DOHH2 (cell line): ENCODE data around the gene PDZRN4.

Source experiments
- H3F3A ChIP-seq: fragments of 200-600 bp; sonication (generic), shearing (Covaris generic); 2 replicates; pipeline ENCODE4 v1.6.0; 2016; ENCODE audit warnings: antibody characterized with exemption, mild to moderate bottlenecking; ENCODE audit not compliant: control insufficient read depth, insufficient read depth
- H3K27ac ChIP-seq: fragments of 200-600 bp; sonication (generic); 2 replicates; pipeline ENCODE4 v1.5.1; 2014; ENCODE audit warnings: low read depth, mild to moderate bottlenecking, low read length, moderate library complexity
- H3K27me3 ChIP-seq: fragments of 200-600 bp; sonication (generic); 2 replicates; pipeline ENCODE4 v1.6.1; 2014; ENCODE audit warnings: mild to moderate bottlenecking, low read length, mixed read lengths; ENCODE audit not compliant: control insufficient read depth
- H3K36me3 ChIP-seq: fragments of 200-600 bp; sonication (generic); 2 replicates; pipeline ENCODE4 v1.6.1; 2014; ENCODE audit warnings: mild to moderate bottlenecking, low read length, moderate library complexity, mixed read lengths; ENCODE audit not compliant: control insufficient read depth
- H3K4me1 ChIP-seq: fragments of 200-600 bp; sonication (generic); 2 replicates; pipeline ENCODE4 v1.6.1; 2014; ENCODE audit warnings: mild to moderate bottlenecking, low read length, mixed read lengths; ENCODE audit not compliant: control insufficient read depth
- H3K4me2 ChIP-seq: fragments of 200-600 bp; sonication (generic); 2 replicates; pipeline ENCODE4 v1.6.0; 2014; ENCODE audit warnings: mild to moderate bottlenecking, low read length, moderate library complexity
- H3K4me3 ChIP-seq: fragments of 200-600 bp; sonication (generic); 2 replicates; pipeline ENCODE4 v1.5.1; 2014; ENCODE audit warnings: mild to moderate bottlenecking, low read length, mixed read lengths
- H3K79me2 ChIP-seq: fragments of 200-600 bp; sonication (generic); 2 replicates; pipeline ENCODE4 v1.6.1; 2014; ENCODE audit warnings: mild to moderate bottlenecking, low read length, mixed read lengths; ENCODE audit not compliant: control insufficient read depth
- H3K9me2 ChIP-seq: fragments of 200-600 bp; sonication (generic); replicated peaks from 2 replicates; pipeline ENCODE4 v1.6.1; 2014; ENCODE audit warnings: mild to moderate bottlenecking, low read length, mixed read lengths; ENCODE audit not compliant: control insufficient read depth
- H3K9me3 ChIP-seq: fragments of 200-600 bp; sonication (generic); 2 replicates; pipeline ENCODE4 v1.6.1; 2014; ENCODE audit warnings: antibody characterized with exemption, low read length, mixed read lengths; ENCODE audit not compliant: control insufficient read depth, insufficient read depth
- H4K20me1 ChIP-seq: fragments of 200-600 bp; sonication (generic); 2 replicates; pipeline ENCODE4 v1.6.0; 2014; ENCODE audit warnings: low read depth, mild to moderate bottlenecking, antibody characterized with exemption, low read length, moderate library complexity; ENCODE audit not compliant: control insufficient read depth, insufficient read depth
- CTCF ChIP-seq: fragments of 200-600 bp; sonication (generic); IDR thresholded peaks from one replicate; pipeline ENCODE4 v1.5.1; 2014; ENCODE audit warnings: antibody characterized with exemption, mild to moderate bottlenecking, low read depth, low read length; ENCODE audit not compliant: poor library complexity, severe bottlenecking
- EZH2phosphoT487 ChIP-seq: fragments of 200-600 bp; sonication (generic); IDR thresholded peaks from 2 replicates; pipeline ENCODE4 v1.6.1; 2017; ENCODE audit warnings: borderline replicate concordance, mild to moderate bottlenecking, antibody characterized with exemption, low read length, moderate library complexity, mixed read lengths

Gene PDZRN4

DNA sequence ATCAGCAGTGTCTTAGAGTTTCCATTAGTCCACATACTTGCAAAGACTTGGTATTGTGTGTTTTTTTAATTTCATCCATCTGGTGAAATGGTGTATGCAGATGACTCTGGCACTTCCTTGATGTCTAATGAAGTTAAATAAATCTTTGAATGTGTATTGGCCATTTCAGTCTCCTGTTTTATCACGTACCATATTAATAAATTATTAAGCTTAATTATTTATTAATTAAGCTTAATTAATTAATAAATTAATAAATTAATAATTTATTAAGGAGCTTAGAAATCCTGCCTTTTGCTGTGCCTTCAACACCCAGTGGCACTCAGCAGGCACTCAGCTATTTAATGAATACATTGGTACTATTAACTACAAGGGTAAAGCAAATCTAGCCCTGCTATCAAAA is 18.2 kb downstream of the PDZRN4 start:
- Histone ChIP-seq H3K36me3 (no peaks in the 10 kb centered on the region), H3K4me1 (no peaks in the 10 kb centered on the region), H3K27ac (no peak overlapping the region), H3K27me3 (no peaks in the 10 kb centered on the region), H3K4me2 (no peak overlapping the region), H3K9me2 (no peaks in the 10 kb centered on the region), H3K9me3 (no peaks in the 10 kb centered on the region), H3F3A (no peaks in the 10 kb centered on the region), H3K4me3 (no peak overlapping the region), H4K20me1 (no peaks in the 10 kb centered on the region), H3K79me2 (no peaks in the 10 kb centered on the region)
- TF ChIP-seq EZH2phosphoT487 (no peak), CTCF (no peak)

DNA sequence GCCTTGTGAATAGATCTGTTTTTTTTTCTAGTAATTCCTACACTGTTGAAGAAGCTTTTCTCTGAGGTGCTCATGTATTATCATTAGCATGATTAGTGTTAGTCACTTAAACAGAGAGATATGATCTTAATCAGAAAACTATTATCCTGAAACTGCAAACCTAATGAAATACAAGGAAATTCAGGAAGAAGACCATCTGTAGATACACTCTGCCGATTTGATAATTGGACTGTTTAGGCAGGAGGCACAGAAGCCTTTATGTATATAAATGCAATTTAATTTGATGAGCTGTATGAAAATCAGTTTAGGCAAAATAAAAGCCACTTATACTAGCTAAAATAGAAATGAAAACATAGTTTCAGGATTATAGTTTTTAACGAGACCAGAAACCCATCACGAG is 23.3 kb downstream of the PDZRN4 start:
- Histone ChIP-seq H3K9me2 (no peaks in the 10 kb centered on the region), H3K36me3 (no peaks in the 10 kb centered on the region), H4K20me1 (no peaks in the 10 kb centered on the region), H3K4me3 (no peak overlapping the region), H3K4me1 (no peaks in the 10 kb centered on the region), H3K4me2 (no peak overlapping the region), H3K27me3 (no peaks in the 10 kb centered on the region), H3K27ac (no peak overlapping the region), H3K79me2 (no peaks in the 10 kb centered on the region), H3F3A (no peaks in the 10 kb centered on the region), H3K9me3 (no peaks in the 10 kb centered on the region)
- TF ChIP-seq CTCF (no peak), EZH2phosphoT487 (no peak)

GRCh38 chr12:41212625-41213024 is 24.5 kb downstream of the PDZRN4 start:
- no peaks in the 10 kb centered on the region for H3K9me3 ChIP-seq
- no peaks in the 10 kb centered on the region for H3K4me1 ChIP-seq
- H4K20me1 ChIP-seq, result no peaks in the 10 kb centered on the region
- H3K4me3 ChIP-seq, result no peak overlapping the region
- no peak overlapping the region for H3K4me2 ChIP-seq
- no peak for TF ChIP-seq CTCF
- TF ChIP-seq EZH2phosphoT487, result no peak
- no peaks in the 10 kb centered on the region for H3K79me2 ChIP-seq
- no peaks in the 10 kb centered on the region for H3K9me2 ChIP-seq
- no peaks in the 10 kb centered on the region for H3F3A ChIP-seq
- H3K27me3 ChIP-seq, result no peaks in the 10 kb centered on the region
- no peak overlapping the region for H3K27ac ChIP-seq
- no peaks in the 10 kb centered on the region for H3K36me3 ChIP-seq

- no peaks in the 10 kb centered on the region for H3K4me1 ChIP-seq
These were observed 25.0 kb downstream of the PDZRN4 start for GRCh38 chr12:41213107-41213506.

More at GRCh38 chr12:41213107-41213506, 25.0 kb downstream of the PDZRN4 start:
- Histone ChIP-seq H3K79me2 (no peaks in the 10 kb centered on the region), H3K27ac (no peak overlapping the region), H3K27me3 (no peaks in the 10 kb centered on the region), H3K9me3 (no peaks in the 10 kb centered on the region), H3K36me3 (no peaks in the 10 kb centered on the region), H4K20me1 (no peaks in the 10 kb centered on the region), H3K9me2 (no peaks in the 10 kb centered on the region), H3K4me3 (no peak overlapping the region), H3F3A (no peaks in the 10 kb centered on the region), H3K4me2 (no peak overlapping the region)
- TF ChIP-seq EZH2phosphoT487, result no peak
- TF ChIP-seq CTCF, result no peak
